IMR-90 (cell line): ENCODE results near the gene RFT1. TPM values are rescaled to one million over a fixed set of nuclear protein-coding genes. Genes with fewer than 3 reads are reported as not detected.
A peak's percentile ranks its signal among the peaks of the same experiment; 100 is the strongest.

Experiments
- ATAC-seq: fragments of 200-7000 bp; cut with Tn5 transposase; 2 replicates; pipeline ENCODE4 v1.9.1; 2020; ENCODE audit warnings: low read depth, mild to moderate bottlenecking, moderate library complexity
- BruUV-seq: library from RNA; stranded (reverse); fragments of 400-500 nt; replicated peaks from 2 replicates; lab custom pipeline; 2021; lab: Mats Ljungman, UMichigan
- CTCF ChIA-PET: fragments of 300-600 bp; formaldehyde crosslinking; extraction: SDS; loops from one replicate; lab custom pipeline; 2021; ENCODE audit warnings: antibody characterized with exemption; lab: Yijun Ruan, JAX
- POLR2A ChIA-PET: fragments of 300-600 bp; sonication (Branson Sonifier 250); formaldehyde crosslinking; loops from one replicate; lab custom pipeline; 2022; ENCODE audit warnings: antibody characterized with exemption; ENCODE audit not compliant: unreplicated experiment; lab: Charles Lee
- DNase-seq: peaks from one replicate; pipeline ENCODE4 v3.0.0; 2013
- H2AFZ ChIP-seq: replicated peaks from 2 replicates; pipeline ENCODE3; 2013; ENCODE audit warnings: low read length, mild to moderate bottlenecking; ENCODE audit not compliant: poor library complexity
- H2AK5ac ChIP-seq: 2 replicates; pipeline ENCODE4 v1.6.1; 2013; ENCODE audit warnings: low read depth, low read length, inconsistent platforms
- H2AK9ac ChIP-seq: replicated peaks from 2 replicates; pipeline ENCODE3; 2013; ENCODE audit warnings: mild to moderate bottlenecking, low read depth, low read length, moderate library complexity; ENCODE audit not compliant: poor library complexity
- H2BK120ac ChIP-seq: 2 replicates; pipeline ENCODE4 v1.6.1; 2013; ENCODE audit warnings: low read depth, low read length, inconsistent platforms
- H2BK15ac ChIP-seq: 3 replicates; pipeline ENCODE4 v1.6.1; 2013; ENCODE audit warnings: low read depth, low read length, inconsistent platforms
- H2BK20ac ChIP-seq: 2 replicates; pipeline ENCODE4 v1.6.1; 2013; ENCODE audit warnings: low read depth, mild to moderate bottlenecking, inconsistent platforms, low read length, moderate library complexity
- H2BK5ac ChIP-seq: 2 replicates; pipeline ENCODE4 v1.6.1; 2013; ENCODE audit warnings: mild to moderate bottlenecking, low read depth, low read length, inconsistent platforms; ENCODE audit not compliant: poor library complexity, severe bottlenecking
- H3K14ac ChIP-seq: replicated peaks from 2 replicates; pipeline ENCODE4 v1.6.1; 2013; ENCODE audit warnings: low read depth, low read length, inconsistent platforms
- H3K18ac ChIP-seq: 2 replicates; pipeline ENCODE4 v1.6.1; 2013; ENCODE audit warnings: low read depth, low read length, control low read depth
- H3K23ac ChIP-seq: 2 replicates; pipeline ENCODE4 v1.6.1; 2013; ENCODE audit warnings: low read depth, low read length, inconsistent platforms
- H3K27ac ChIP-seq: 2 replicates; pipeline ENCODE4 v1.5.1; 2013; ENCODE audit warnings: mild to moderate bottlenecking, control low read depth, low read length; ENCODE audit not compliant: insufficient read depth
- H3K27me3 ChIP-seq: 2 replicates; pipeline ENCODE4 v1.6.1; 2013; ENCODE audit warnings: low read length; ENCODE audit not compliant: control insufficient read depth, insufficient read depth
- H3K36me3 ChIP-seq: 2 replicates; pipeline ENCODE4 v1.6.1; 2013; ENCODE audit warnings: low read length, mixed read lengths; ENCODE audit not compliant: control insufficient read depth, insufficient read depth
- H3K4ac ChIP-seq: 2 replicates; pipeline ENCODE4 v1.6.1; 2013; ENCODE audit warnings: low read depth, low read length, inconsistent platforms
- H3K4me1 ChIP-seq: 2 replicates; pipeline ENCODE4 v1.6.1; 2013; ENCODE audit warnings: low read length, mixed read lengths; ENCODE audit not compliant: control insufficient read depth, insufficient read depth
- H3K4me2 ChIP-seq: 2 replicates; pipeline ENCODE4 v1.6.1; 2013; ENCODE audit warnings: low read depth, mild to moderate bottlenecking, control low read depth, low read length, moderate library complexity
- H3K4me3 ChIP-seq: 2 replicates; pipeline ENCODE4 v1.5.1; 2013; ENCODE audit warnings: low read depth, mild to moderate bottlenecking, control low read depth, low read length, moderate library complexity; ENCODE audit not compliant: insufficient read depth
- H3K56ac ChIP-seq: 2 replicates; pipeline ENCODE4 v1.6.1; 2013; ENCODE audit warnings: low read length, inconsistent platforms; ENCODE audit not compliant: insufficient read depth; ENCODE audit errors: extremely low read depth
- H3K79me1 ChIP-seq, 2 experiments: 2 replicates each; pipeline ENCODE4 v1.6.1; 2013; ENCODE audit warnings: low read length in 2 of 2, inconsistent platforms in 1 of 2, low read depth in 1 of 2
- H3K9ac ChIP-seq: 2 replicates; pipeline ENCODE4 v1.6.1; 2013; ENCODE audit warnings: low read depth, low read length, control low read depth
- H3K9me1 ChIP-seq: 2 replicates; pipeline ENCODE4 v1.6.1; 2013; ENCODE audit warnings: low read length, inconsistent platforms; ENCODE audit not compliant: insufficient read depth
- H3K9me3 ChIP-seq: 2 replicates; pipeline ENCODE4 v1.6.1; 2013; ENCODE audit warnings: low read length; ENCODE audit not compliant: control insufficient read depth, insufficient read depth
- H4K20me1 ChIP-seq: 2 replicates; pipeline ENCODE4 v1.6.1; 2013; ENCODE audit warnings: low read length, inconsistent platforms; ENCODE audit not compliant: insufficient read depth
- H4K5ac ChIP-seq: 2 replicates; pipeline ENCODE4 v1.6.1; 2013; ENCODE audit warnings: mild to moderate bottlenecking, low read depth, low read length, control low read depth
- H4K8ac ChIP-seq, 2 experiments: 2 replicates each; pipeline ENCODE4 v1.6.1; 2013; ENCODE audit warnings: low read depth in 2 of 2, low read length in 2 of 2, control low read depth in 1 of 2, inconsistent platforms in 1 of 2
- H4K91ac ChIP-seq: 2 replicates; pipeline ENCODE4 v1.6.1; 2013; ENCODE audit warnings: low read depth, low read length, inconsistent platforms; ENCODE audit not compliant: insufficient read depth
- ELK1 ChIP-seq: fragments of 150-350 bp; IDR thresholded peaks from 2 replicates; pipeline ENCODE4 v1.6.1; 2016; ENCODE audit warnings: low read depth, mild to moderate bottlenecking, low read length, moderate library complexity, borderline replicate concordance
- RCOR1 ChIP-seq: IDR thresholded peaks from 2 replicates; pipeline ENCODE4 v1.6.1; 2012; ENCODE audit warnings: mild to moderate bottlenecking, low read length, improper control_type of control experiment; ENCODE audit not compliant: insufficient replicate concordance
- WGBS, 2 experiments: methylation state at CpG; one replicate each; pipeline versions ENCODE4 v1.1.5 to v1.1.7; 2013; ENCODE audit warnings: missing lambda C conversion rate in 2 of 2; ENCODE audit not compliant: insufficient read length in 1 of 2; ENCODE audit errors: extremely low coverage in 2 of 2; 5-methylcytosine and 5-hydroxymethylcytosine counted together
- dilution Hi-C: fragments of 300-500 bp; cut with HindIII; formaldehyde crosslinking; loops from one replicate; pipeline ENCODE4 v1.14.3; 2018; ENCODE audit warnings: low sequenced_read_pairs; ENCODE audit not compliant: unreplicated experiment
- in situ Hi-C: fragments of 300-500 bp; cut with MboI; formaldehyde crosslinking; loops from 3 replicates; pipeline ENCODE4 v1.14.3; 2019; ENCODE audit warnings: low sequenced_read_pairs, inconsistent platforms, mixed read lengths
- intact Hi-C: fragments of 100-400 bp; cut with micrococcal nuclease; formaldehyde crosslinking; loops from 2 replicates; pipeline ENCODE4 v1.10.0; 2022
- polyA plus RNA-seq, 3 experiments: library from polyadenylated mRNA; depleted of rRNA; stranded (reverse); fragments of >200 nt; gene quantifications; 2 replicates each; pipeline ENCODE4 v1.2.3, GENCODE V29; 2012; ENCODE audit warnings: low replicate concordance in 1 of 3
- total RNA-seq: library from RNA; depleted of rRNA; stranded (reverse); fragments of >200 nt; gene quantifications from 2 replicates; pipeline ENCODE4 v1.2.3, GENCODE V29; 2012

RFT1 gene
- total and polyA plus RNA-seq, 2 of the 4 experiments (the other 2 are of a cell fraction) = 14.5 to 23.5 TPM

DNA sequence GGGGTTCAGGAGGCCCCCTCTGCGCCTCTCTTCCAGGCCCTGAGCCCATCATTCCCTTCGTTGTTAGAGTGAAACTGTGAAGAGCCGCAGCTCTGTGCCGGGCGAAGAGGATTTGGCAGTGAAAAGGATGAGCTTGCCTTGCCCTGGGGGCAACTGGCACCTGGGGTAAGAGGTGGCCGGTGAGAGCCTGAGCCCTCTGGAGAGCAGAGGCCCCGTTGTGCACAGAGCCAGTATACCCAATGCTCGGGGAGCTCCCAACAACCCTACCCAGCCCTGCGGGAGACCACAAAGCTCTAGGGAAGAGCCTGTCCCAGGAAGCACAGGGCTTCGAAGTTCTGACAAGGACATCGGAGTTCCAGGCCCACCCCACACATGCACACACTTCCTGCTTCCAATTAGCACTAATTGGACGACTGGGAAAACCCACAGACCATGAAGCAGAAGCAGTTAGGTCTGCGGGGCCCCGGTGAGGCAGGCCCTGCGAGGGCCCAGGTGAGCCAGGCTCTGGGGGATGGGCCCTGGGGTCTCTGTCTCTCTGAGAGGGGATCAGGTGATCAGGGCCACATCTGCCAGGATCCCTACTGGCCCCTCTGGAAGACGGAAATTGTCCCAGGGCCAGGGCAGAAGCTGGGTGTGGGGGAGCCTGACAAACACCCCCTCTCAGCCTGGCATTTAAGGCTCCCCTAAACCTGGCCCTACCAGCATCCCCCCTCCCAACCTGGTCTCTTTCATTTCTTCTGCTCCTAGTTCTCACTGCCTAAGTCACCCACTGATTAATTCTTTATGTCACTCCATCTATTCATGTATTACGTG, 56.5 kb downstream of the RFT1 start:
- TF ChIP-seq ELK1 (no peak), RCOR1 (no peak)
- Histone ChIP-seq H2BK120ac (no peak overlapping the region), H3K56ac (no peak overlapping the region), H3K27me3 (no peaks in the 10 kb centered on the region), H2AK9ac (no peak overlapping the region), H3K4me3 (no peak overlapping the region), H3K9me3 (no peaks in the 10 kb centered on the region), H4K8ac (peak overlapping the region in 1 of 2 experiments; percentile 60; a peak in 2 of 4 replicates), H4K5ac (no peak overlapping the region; the same call in 1 of the 2 replicates), H4K20me1 (no peaks in the 10 kb centered on the region), H3K23ac (no peak overlapping the region), H2BK15ac (no peak overlapping the region), H3K4ac (no peak overlapping the region), H3K14ac (no peak overlapping the region), H3K36me3 (no peaks in the 10 kb centered on the region), H3K27ac (no peak overlapping the region), H3K9ac (no peak overlapping the region), H3K79me1 (no peaks in the 10 kb centered on the region), H2AFZ (peak overlapping the region; percentile 96), H2BK5ac (no peak overlapping the region), H2BK20ac (no peak overlapping the region), H3K4me1 (peaks cover 3% of the 10 kb centered on the region; the same call in 1 of the 2 replicates), H2AK5ac (no peak overlapping the region), H3K9me1 (no peaks in the 10 kb centered on the region), H3K18ac (no peak overlapping the region), H4K91ac (no peak overlapping the region), H3K4me2 (no peak overlapping the region)
- ATAC-seq (no peak), DNase-seq (no peak)
- intact Hi-C loops = no loop called here
- 80% methylated on average over 1 of the region's 17 CpGs; no CpG with 5 or more reads in 1 of the 2 experiments for whole genome bisulfite sequencing, 2 experiments
- ChIA-PET CTCF (no interaction called here), POLR2A (no interaction called here)
- dilution Hi-C loops = no loop called here
- in situ Hi-C loops = loop anchor here (10.0 kb wide), 1 partner anchor 329 kb away; no protein-coding TSS in a partner anchor
- no TSS peak for BruUV-seq
